Type B pancreatic cell (in vitro differentiated cells): ENCODE data around the gene SLC40A1. TPM values are rescaled to one million over a fixed set of nuclear protein-coding genes. Genes with fewer than 3 reads are reported as not detected.

Source experiments
- DNase-seq: peaks from one replicate; pipeline ENCODE4 v3.0.0; 2021; ENCODE audit warnings: mixed read lengths; ENCODE audit not compliant: unreplicated experiment; ENCODE audit errors: extremely low spot score
- H3K27ac Mint-ChIP-seq: 2 replicates; pipeline ENCODE4 v1.8.0; 2021; ENCODE audit warnings: mild to moderate bottlenecking, mixed read lengths
- H3K27me3 Mint-ChIP-seq: 2 replicates; pipeline ENCODE4 v1.8.0; 2021; ENCODE audit warnings: mixed read lengths
- H3K36me3 Mint-ChIP-seq: 2 replicates; pipeline ENCODE4 v1.8.0; 2021; ENCODE audit warnings: mixed read lengths
- H3K4me1 Mint-ChIP-seq: one replicate; pipeline ENCODE4 v1.8.0; 2021; ENCODE audit warnings: mixed read lengths; ENCODE audit not compliant: unreplicated experiment
- H3K4me3 Mint-ChIP-seq: 2 replicates; pipeline ENCODE4 v1.8.0; 2021; ENCODE audit warnings: mild to moderate bottlenecking, mixed read lengths
- H3K9me3 Mint-ChIP-seq: 2 replicates; pipeline ENCODE4 v1.8.0; 2021; ENCODE audit warnings: mixed read lengths
- CTCF ChIP-seq: fragments of 200-600 bp; sonication (generic); conservative IDR thresholded peaks from 2 replicates; pipeline ENCODE4 v1.5.0; 2021; ENCODE audit warnings: antibody characterized with exemption, mild to moderate bottlenecking
- total RNA-seq: library from RNA; stranded (reverse); gene quantifications from 2 replicates; pipeline ENCODE4 v1.2.1, GENCODE V29; 2021; ENCODE audit warnings: low replicate concordance

Gene SLC40A1
- total RNA-seq, 1 donor from 2014 or later, result 23.0 TPM

- Mint-ChIP-seq H3K27ac (no peak overlapping the region), H3K9me3 (no peaks in the 10 kb centered on the region), H3K27me3 (no peaks in the 10 kb centered on the region), H3K36me3 (no peaks in the 10 kb centered on the region), H3K4me1 (peaks cover 5% of the 10 kb centered on the region), H3K4me3 (no peak overlapping the region)
- no peak for TF ChIP-seq CTCF
- DNase-seq, result no peak
Measured at GRCh38 chr2:189527041-189527750, 53.4 kb downstream of the SLC40A1 start.

GRCh38 chr2:189526241-189526640 is 54.3 kb downstream of the SLC40A1 start:
- DNase-seq, result no peak
- H3K27me3 Mint-ChIP-seq, result no peaks in the 10 kb centered on the region
- H3K36me3 Mint-ChIP-seq, result no peaks in the 10 kb centered on the region
- H3K4me1 Mint-ChIP-seq, result peaks cover 5% of the 10 kb centered on the region
- no peak overlapping the region for H3K27ac Mint-ChIP-seq
- TF ChIP-seq CTCF, result no peak
- no peaks in the 10 kb centered on the region for H3K9me3 Mint-ChIP-seq
- H3K4me3 Mint-ChIP-seq, result no peak overlapping the region

GRCh38 chr2:189524746-189525145 is 55.8 kb downstream of the SLC40A1 start:
- no peak overlapping the region for H3K27ac Mint-ChIP-seq
- DNase-seq, result no peak
- no peak overlapping the region for H3K4me3 Mint-ChIP-seq
- H3K27me3 Mint-ChIP-seq, result no peaks in the 10 kb centered on the region
- no peaks in the 10 kb centered on the region for H3K9me3 Mint-ChIP-seq
- H3K4me1 Mint-ChIP-seq, result peaks cover 5% of the 10 kb centered on the region
- no peaks in the 10 kb centered on the region for H3K36me3 Mint-ChIP-seq
- TF ChIP-seq CTCF, result no peak

GRCh38 chr2:189522435-189523151 is 58.0 kb downstream of the SLC40A1 start:
- DNase-seq, result no peak
- Mint-ChIP-seq H3K9me3 (no peaks in the 10 kb centered on the region), H3K27me3 (no peaks in the 10 kb centered on the region), H3K4me3 (no peak overlapping the region), H3K27ac (peak overlapping the region; percentile 46), H3K4me1 (peaks cover 5% of the 10 kb centered on the region), H3K36me3 (no peaks in the 10 kb centered on the region)
- TF ChIP-seq CTCF, result no peak

- Mint-ChIP-seq H3K9me3 (peaks cover 5% of the 10 kb centered on the region), H3K4me1 (peaks cover 5% of the 10 kb centered on the region)
Measured at GRCh38 chr2:189521699-189522434, 58.7 kb downstream of the SLC40A1 start.

More at GRCh38 chr2:189521699-189522434, 58.7 kb downstream of the SLC40A1 start:
- H3K4me3 Mint-ChIP-seq, result no peak overlapping the region
- H3K27me3 Mint-ChIP-seq, result no peaks in the 10 kb centered on the region
- H3K27ac Mint-ChIP-seq, result no peak overlapping the region
- TF ChIP-seq CTCF, result peak; percentile 23
- H3K36me3 Mint-ChIP-seq, result peaks cover 3% of the 10 kb centered on the region
- DNase-seq, result no peak
